IPS DF 19.7 (cell line): ENCODE results near the gene CCDC88C.
A peak's percentile ranks its signal among the peaks of the same experiment; 100 is the strongest.

ENCODE experiments used
- DNase-seq: peaks from one replicate; pipeline ENCODE4 v3.0.0-alpha.2; 2013; ENCODE audit warnings: low read depth, low spot score

The CCDC88C gene

DNA sequence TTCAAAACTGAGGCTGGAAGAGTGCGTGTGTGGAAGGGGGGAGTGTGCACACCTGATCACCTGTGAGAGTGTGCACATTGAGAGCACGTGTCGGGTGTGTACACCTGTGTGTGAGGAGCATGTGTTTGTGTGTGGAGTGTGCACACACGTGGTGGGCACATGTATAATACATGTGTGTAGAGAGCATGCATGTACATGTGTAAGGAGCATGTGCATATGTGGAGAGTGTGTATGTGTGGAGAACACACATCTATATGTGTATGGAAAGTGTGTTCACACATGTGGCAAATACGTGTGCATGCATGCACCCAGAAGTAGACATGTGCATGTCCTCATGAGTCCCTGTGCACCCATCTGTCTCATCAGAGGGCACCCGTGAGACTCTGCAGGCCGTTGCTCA is 110.0 kb downstream of the CCDC88C start:
- DNase-seq = no peak

DNA sequence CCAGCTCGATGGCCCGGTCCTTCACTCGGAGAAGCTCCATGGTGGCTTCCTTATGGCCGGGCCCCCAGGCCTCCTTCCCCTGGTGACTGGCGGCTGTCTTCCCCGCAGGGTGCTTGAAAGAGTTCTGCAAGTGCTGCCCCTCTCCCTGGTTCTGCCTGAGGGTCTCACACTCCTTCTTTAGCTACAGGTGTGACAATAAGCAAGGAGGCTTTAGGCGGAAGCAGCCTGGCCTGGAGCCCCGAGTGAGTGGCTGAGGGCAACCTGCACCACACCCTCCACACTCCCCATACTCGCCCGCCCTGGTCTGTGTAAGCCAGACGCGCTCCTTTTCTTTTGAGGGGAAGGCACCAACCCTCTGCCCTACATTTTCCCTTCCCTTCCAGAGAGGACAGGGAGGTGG is 110.6 kb downstream of the CCDC88C start:
- DNase-seq = no peak

DNA sequence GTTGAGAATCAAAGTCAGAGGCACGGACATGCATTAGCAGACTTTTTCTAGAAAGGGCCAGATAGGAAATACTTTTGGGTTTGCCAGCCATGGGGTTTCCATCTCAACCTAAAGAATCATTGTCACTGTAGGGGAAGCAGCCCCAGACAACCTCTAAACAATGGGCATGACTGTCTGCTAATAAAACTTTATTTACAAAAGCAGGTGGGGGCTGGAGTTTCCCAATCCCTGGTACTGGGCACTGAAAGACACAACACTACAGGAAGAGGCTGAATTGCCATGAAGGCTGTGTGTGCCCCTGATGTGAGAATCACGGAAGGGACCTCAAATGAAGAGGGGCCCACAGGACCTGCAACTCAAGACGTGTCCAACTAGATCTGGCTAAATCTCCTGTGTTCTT is 111.1 kb downstream of the CCDC88C start:
- no peak for DNase-seq

DNA sequence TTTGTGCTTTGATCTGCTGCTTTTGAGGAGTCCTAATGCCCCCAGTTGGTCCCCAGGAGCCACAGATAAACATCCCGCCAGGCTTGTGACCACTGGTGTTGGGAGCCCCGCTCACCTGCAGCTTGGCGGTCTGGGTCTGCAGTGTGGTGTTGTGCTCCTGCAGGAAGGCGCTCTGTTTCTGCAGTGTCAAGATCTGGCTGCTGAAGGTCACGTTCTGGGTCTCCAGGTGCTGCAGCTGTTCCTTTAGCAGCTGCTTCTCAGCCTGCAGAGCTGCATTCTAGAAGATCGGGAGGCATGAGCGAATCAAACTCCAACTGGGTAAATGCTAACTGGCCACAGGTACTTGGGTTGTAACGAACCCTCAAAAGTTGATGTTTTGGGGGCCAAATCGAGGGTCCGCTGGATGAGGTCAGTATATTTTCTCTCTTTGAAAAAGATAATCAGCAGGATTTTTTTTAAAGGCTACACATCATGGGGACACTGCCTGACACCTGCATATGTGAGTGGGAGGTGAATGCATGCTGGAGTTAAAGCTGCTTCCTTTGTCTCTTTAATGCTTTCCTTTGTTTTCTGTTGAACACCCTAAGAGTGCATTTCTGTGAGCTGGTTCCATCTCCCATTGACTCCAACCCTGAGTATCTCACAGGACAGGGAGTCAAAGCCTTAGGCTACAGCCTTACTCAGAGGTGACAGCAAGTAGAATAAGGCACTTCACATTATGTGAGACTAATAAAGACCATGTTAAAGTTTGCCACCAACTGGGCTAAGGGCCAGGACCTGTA is 111.8 kb downstream of the CCDC88C start:
- peak; percentile 52 for DNase-seq

DNA sequence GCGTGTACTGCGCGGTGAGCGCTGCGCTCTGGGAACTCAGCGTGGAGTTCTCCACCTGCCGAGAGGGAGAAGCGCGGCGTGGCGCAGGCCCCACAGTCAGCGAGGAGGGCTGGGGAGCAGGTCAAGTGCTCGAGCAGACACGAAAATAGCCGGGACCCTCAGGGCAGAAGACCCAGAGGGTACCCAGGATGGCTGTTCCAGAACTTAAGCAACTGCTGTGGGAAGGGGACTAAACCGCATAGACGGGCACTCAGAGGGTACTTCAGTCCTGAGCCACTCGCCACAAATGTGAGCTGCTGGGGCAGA is 113.7 kb downstream of the CCDC88C start:
- DNase-seq = no peak

DNA sequence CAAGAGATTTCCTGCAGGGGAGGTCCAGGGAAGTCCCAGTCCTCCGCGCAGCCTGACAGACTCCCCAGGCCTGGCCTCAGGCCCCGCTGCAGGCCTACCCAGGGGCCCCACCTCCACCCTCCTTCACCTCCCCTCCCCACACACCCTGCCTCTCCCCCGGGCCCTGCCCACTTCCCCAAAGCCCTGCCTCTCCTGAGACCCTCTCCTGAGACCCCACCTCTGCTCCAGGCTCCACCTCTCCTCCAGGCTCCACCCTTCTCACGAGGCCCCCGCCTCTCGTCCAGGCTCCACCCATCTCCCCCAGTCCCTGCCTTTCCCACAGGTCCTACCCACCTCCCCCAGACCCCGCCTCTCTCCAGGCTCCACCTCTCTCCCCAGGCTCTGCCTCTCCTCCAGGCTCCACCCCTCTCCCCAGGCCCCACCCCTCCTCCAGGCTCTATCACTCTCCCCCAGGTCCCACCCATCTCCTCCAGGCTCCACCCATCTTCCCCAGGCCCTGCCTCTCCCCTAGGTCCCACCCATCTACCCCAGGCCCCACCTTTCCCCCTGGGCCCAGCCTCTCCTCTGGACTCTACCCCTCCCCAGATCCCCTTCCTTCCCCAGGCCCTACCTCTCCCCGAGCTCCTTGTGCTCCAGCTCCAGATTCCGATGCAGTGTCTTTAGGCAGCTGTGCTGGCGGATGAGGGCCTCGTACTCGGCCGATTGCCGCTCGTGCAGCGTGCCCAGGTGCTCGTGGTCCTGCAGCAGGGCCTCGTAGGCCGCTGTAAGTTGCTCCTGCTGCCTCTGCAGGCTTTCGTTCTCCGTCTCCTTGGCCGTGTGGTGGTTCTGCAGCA is 114.3 kb downstream of the CCDC88C start:
- peak; percentile 88 for DNase-seq

DNA sequence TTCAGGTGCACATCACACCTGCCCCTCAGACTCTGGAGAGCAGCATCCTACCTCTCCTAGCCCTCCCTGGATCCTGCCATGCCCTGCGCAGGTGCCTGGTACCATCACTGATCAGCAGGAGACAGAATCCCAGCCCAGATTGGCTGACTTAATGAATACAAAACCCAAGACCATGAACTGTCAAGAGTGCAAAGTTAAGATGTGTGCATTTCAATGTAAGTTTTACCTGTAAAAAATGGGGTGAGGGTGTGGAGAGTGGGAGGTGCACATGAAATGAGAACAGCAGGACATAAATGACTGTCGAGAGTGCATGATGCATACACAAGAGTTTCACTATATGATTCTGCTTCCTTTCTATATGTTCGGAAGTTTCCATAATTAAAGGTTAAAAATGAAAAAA is 115.2 kb downstream of the CCDC88C start:
- DNase-seq = no peak

DNA sequence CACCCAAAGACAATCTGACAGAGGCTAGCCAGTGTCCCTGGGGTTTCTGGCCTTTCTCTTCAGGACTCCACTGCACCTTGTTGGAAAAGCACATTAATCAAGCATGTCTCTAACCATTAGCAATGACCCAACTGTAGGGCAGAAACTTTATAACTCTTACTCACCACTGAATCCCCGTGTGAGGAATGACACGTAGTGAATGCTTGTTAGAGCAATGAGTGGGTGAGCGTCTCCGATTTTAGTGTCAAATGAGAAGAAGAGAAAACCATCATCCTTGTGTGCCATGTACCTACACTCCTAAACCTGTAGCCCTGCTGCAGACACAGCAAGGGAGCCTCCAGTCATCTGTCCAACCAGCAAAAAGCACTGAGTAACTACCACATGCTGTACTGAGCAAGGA is 116.7 kb downstream of the CCDC88C start:
- no peak for DNase-seq

DNA sequence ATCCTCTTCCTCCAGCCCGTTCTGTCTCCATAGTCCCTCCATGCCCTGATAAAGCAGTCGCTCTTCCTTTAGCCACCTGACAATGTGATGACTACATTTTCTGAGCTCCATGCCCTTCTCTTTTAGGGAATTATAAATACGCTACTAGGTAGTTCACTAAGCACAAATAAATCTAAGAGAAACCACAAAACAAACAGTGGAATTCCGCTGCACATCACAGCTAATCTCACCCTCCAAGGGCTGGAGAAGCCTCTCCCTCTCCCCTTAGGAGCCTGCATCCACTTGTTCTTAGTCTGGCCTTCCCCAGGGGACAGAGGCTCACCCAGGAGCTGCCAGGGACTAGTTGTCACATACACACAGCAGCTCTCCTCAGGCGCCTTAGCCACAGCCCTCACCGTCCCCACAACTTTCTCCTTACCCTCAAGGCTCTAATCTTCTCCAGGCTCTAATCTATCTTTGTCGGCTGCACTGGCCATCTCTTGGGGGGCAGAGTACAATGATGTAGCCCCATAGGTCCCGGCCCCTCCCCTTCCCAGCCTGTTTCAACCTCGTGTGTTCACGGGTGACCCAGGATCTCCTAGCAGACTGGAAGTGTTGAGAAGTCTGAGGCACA is 117.2 kb downstream of the CCDC88C start:
- DNase-seq = no peak

DNA sequence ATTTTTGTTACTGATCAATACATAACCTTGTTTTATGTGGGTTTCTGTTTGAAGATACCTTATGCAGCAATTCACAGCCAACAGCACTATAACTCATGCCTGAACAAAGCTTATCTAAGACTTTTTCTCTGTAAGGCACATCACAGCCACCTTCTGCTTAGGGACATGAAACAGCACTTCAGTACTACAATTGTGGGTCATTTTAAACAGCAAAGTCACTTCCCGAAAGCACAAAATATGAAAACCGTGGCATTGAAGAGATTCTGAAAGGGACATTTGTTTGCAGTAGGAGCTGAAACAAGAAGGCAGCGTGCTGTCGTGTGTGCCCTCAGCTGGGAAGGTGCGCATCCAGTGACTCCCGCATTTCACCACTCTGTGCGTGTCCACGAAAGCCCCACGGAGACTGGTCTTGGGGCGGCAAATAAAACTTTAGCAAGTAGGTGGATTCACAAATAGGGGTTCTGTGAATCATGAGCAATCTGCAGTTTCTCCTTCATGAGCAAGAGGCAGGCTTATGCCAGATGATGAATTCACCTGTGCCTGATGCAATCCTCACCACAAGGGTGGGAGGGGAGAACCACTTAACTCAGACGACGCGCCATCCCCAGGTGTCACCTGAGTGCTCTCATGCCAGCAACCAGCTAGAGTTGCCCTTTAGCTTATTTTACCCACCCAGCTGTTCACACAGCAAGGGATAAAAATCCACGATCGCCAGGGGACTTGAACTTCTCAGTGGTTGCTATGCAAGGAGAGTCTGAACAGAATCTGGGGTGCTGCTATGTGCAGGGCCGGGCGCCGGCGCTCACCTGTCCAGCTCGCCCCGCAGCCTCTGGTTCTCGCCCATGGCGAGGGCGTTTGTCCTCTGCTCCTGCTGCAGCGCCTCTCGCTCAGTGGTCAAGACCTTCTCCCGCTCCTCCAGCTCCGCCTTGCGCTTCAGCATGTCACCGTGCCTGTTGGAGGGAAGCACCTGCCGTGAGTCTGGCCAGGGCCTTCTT is 118.2 kb downstream of the CCDC88C start:
- DNase-seq = no peak

DNA sequence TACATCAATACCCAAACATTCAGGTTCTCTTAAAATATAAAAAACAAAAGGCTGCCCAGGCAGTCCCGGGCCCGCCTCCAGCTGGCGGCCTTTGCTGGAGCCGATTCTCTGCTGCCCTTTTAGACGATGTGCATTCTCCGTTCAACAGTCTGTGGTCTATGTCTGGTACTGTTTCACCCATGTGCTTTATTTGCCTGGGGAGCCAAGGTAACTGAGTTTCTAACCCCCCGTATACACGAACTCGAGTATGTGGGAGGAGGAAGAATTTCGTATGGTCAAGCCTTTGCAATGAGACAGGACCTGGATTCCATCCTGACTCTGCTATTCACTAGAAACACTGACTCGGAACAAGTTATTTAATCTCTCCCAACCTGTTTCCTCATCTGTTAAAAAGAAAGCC is 119.0 kb downstream of the CCDC88C start:
- no peak for DNase-seq

DNA sequence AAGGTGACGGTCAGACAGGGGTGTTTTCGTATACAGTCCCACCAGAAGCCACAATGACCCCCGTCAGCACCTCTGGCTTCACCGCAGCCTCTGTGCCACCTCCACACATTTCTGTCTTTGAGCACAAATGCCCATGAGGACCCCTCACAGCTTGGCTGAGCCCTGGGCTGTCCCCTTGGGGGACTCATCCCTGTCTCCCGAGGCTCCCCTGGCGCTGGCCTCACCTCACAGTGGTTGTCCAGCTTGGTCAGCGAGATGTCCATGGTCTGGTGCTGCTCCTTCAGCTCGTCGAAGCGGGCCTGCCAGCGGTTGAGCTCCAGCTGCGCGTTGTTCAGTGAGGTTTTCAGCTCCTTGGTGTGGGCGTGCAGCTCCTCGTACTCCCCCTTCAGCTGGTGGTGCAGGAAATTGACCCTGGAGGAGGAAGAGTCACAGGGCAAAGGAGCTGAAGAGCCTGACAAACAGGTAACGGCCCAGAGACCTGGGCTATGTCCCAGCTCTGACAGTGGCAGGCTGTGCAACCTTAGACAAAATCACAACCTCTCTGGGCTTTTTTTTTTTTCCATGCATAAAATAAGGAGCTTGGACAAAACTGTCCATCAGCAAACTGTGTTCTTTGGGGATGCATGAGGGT is 120.4 kb downstream of the CCDC88C start:
- no peak for DNase-seq

DNA sequence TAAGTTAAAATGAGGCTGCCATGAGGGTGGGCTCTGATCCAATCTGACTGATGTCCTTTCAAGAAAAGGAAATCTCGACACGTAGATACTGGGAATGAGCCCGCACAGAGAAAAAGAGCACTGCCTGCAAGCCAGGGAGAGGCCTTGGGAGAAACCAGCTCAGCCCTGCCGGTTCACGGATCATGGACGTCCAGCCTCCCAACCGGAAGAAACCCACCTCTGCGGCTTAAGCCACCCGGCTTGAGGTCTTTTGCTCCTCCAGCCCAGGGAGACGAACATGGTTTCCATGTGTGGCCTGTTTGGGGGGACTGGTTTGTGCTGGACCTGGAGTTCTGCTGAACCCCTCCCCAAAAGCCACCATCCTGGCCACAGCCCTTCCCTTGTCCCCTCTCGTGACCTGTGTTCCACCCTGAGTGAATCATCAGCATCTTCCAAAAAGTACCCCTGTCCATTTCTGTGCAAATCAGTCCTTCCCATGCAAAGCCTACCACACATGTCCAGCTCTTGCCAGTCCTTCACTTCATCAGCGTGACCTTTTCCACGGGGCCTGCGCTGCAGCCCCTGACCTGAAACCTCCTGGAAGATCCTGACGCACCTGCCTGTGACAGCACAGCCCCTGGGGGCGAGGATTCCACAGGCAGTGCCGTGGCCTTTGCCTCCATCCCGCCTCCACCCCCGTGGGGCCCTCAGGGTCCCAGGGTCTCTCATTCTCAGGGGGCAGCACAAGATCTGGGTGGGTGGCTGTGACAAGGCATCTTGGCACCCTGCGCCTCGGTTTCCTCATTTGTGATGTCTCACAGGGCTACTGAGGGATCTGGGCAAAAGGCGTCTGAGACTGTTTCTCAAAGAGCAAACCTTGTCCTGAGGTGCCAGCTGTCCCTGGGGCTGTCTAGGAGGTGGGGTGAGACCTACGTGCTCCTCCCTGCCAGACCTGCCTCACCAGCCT is 121.5 kb downstream of the CCDC88C start:
- no peak for DNase-seq

DNA sequence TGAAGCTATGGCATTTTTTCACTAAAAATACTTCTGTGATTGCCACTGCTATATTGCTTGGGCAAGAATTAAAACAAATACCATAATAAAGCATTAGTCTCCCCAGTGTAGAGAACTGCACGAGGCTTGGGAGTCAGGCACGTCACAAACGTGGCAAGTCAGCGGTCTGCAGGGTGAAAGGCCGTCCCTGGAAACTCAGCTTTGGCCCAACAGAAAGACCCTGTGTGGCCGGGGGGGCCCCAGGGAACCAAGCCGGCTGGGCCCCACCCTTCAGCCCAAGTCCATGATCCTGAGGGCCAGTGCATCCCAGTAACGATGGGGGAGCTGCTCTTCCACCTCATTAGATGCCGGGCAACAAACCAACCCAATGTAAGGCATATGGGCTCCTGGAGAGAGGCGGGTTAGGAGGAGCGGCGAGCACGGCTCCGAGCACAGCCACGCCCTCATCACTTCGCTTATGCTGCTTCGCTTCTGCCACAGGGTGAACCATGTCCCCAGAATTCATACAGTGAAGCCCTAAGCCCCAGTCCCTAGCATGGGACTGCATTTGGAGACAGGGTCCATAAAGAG is 122.3 kb downstream of the CCDC88C start:
- no peak for DNase-seq

DNA sequence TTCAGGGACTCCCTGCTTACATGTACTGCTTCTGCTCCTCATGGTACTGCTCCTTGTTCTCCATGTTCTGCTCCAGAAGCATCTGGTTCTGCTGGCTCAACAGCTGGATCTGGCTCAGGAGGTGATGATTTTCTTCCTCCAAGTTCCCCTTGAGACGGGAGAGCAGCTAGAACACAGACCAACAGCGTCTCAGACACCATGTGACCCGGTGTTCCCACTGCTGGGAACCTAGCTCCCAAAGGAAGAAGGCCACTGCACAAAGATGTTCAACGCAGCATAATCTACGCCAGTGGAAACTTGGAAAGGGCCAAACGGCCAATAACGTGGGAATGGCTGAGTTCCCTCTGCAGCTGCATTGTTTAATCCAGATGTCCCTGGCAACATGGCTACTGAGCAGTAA is 123.5 kb downstream of the CCDC88C start:
- no peak for DNase-seq

DNA sequence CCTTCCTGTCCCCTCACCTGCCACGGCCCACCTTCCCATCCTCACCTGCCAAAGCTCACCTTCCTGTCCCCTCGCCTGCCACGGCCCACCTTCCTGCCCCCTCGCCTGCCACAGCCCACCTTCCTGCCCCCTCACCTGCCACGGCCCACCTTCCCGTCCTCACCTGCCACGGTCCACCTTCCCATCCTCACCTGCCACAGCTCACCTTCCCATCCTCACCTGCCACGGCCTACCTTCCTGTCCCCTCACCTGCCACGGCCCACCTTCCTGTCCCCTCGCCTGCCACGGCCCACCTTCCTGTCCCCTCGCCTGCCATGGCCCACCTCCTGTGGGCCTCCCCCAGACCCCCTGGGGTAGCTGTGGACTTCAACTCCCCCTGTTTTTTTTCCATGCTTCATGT is 124.3 kb downstream of the CCDC88C start:
- no peak for DNase-seq

DNA sequence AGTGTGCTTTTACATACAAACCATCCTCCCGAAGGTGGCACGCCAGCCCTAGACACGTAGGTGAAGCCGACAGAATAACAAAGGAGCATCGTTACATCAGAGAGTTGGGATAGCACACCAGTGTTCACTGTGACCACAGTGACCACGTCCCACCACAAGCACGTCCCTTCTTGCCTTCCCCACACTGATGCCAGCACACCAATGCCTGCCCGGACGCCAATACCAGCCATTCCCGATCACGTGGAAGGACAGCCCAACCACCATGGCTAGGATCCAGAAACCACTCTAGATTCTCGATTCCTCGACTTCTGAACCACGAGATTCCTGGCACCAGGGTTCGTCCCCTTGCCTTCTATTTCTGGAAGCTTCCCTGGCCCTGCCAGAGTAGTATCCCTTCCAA is 125.1 kb downstream of the CCDC88C start:
- no peak for DNase-seq

DNA sequence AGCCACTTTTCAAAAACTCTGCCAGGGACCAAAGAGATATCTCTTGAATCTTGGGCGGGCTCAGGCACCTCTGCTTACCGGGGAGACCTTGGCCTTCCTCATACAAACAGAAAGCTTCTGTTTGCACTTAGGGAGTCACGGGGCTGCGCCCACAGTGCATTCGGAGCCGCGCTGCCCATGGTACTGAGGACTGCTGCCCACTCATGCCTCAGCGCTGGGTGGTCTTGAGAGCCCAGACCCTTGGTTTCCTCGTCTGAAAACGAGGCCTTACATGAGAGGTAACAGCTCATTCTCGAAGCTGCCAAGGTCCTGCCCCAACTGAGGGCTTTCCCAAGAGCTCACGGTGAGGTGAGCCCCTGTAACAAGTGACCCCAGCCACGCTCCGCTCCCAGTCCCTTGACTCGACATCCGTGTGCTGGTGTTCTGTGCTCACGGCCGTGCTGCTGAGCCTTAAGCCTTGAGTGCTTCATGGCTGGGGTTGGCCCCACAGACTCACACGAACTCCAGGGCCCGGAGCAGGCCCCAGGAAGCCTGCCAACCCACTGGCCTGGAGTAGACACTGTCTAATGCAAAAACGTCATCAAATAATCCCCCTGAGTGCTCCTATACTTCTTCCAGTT is 125.7 kb downstream of the CCDC88C start:
- DNase-seq = no peak

DNA sequence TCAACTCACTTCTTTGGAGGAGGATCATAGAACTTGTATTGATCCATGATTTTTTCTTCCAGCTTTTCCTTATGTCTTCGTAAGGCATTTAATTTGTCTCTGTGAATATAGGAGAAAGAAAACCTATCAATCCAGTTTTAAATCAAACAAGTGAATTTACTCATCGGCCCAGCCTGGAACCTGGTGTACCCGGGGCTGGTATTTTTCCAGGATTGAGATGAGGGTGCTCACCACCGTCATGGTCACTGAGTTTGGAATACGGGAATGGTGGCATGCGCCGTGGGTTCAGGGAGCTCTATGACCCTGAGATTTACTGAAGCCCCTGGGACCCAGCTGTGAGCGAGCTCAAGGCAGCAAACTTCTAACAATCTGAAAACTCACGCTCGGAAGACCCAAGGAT is 126.6 kb downstream of the CCDC88C start:
- no peak for DNase-seq
